GM12891 (cell line): ENCODE results near the gene KDM6A.

ENCODE experiments used
- POLR2A ChIP-seq: IDR thresholded peaks from 2 replicates; pipeline ENCODE4 v1.6.1; 2011; ENCODE audit warnings: low read depth, low read length, control low read depth
- POLR2AphosphoS5 ChIP-seq: IDR thresholded peaks from 2 replicates; pipeline ENCODE4 v1.6.1; 2011; ENCODE audit warnings: low read depth, low read length, control low read depth
- SPI1 ChIP-seq: IDR thresholded peaks from 2 replicates; pipeline ENCODE4 v1.6.1; 2011; ENCODE audit warnings: low read depth, low read length, control low read depth
- TAF1 ChIP-seq: IDR thresholded peaks from 2 replicates; pipeline ENCODE4 v1.6.1; 2011; ENCODE audit warnings: low read depth, low read length, control low read depth

DNA sequence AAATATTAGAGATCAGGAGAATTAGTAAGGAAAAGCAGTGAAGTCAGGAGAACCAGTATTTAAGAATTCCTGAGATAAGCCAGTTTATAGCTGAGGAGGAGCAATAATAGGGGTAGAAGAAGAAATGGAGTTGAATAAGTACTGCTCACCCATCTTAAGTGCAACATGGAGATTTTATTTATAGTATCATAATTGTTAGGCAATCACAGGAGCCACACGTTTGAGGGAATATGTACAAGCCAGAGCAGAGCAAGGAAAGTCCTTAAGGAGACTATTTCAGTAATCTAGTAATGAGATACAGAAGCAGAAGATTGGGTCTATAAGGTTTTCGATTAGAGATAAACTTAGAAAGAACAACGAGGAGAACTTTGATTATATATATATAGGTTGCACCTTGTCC lies 145.0 kb downstream of the KDM6A start:
- no peak for TF ChIP-seq POLR2AphosphoS5
- TF ChIP-seq POLR2A, result no peak
- no peak for TF ChIP-seq TAF1
- no peak for TF ChIP-seq SPI1
